ENCODE results near the gene TSC2. TPM values are rescaled to one million over a fixed set of nuclear protein-coding genes. Genes with fewer than 3 reads are reported as not detected.
"Not testable (repeated sequence)": the region's sequence is repeated elsewhere in the genome, so short reads cannot be mapped to it uniquely, and the experiment has no call there.

Gene TSC2
- polyA plus RNA-seq, 1 donor from 2014 or later: 69.2 TPM

DNA sequence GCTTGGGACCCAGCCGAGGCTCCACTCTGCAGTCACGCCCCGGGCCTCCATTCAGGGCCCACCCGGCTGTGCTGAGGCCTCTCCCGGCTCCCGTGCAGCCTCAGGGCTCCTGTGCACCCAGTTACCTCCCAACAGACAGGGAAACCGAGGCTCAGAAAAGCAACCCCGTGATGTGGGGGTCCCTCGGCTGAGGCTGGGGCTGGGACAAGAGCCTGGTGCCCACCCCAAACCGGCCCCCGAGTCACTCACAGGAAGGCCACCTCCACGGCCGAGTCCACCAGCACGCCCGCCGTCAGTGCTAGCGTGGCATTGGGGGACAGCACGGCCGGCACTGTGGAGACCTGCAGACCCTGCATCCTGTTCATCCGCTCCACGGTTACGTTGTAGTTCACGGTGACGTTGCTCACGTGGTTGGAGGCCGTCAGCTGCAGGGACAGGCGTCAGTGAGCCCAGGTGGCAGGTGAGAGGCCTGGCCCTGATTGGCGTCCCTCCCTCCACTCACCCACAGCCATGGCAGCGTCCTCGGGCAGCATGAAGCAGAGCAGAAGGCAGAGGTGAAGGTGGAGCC is 64.8 kb downstream of the TSC2 start:
- not testable (repeated sequence) for H3K36me3 ChIP-seq (ENCODE audit: insufficient read depth, low read length); H3K9me2 ChIP-seq (ENCODE audit: insufficient read depth, low read length)

DNA sequence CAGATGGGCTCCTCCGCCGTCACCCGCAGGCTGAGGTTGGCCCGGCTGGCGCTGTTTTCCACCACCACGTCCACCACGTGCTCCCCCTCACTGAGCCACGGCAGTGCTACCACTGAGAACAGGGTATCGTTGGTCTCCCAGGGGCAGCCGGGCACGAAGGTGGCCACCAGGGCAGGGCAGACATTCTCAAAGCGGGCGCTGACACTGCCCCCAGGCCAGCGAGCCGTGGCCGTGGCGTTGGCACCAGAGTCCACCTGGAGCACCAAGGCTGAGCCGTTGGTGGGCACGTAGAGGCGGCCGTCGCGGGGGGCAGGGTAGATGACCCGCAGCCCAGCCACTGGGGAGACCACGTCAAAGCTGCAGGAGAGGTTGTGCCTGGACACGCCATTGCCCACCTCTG is 66.4 kb downstream of the TSC2 start:
- H3K4me3 ChIP-seq (ENCODE audit: low read length); H3K9me3 ChIP-seq (ENCODE audit: low read length); H3K9ac ChIP-seq (ENCODE audit: low read length); H3F3A ChIP-seq (ENCODE audit: insufficient read depth, low read length, poor library complexity, severe bottlenecking); H3K9me2 ChIP-seq (ENCODE audit: insufficient read depth, low read length); H3K4me2 ChIP-seq (ENCODE audit: low read length); H4K20me1 ChIP-seq (ENCODE audit: insufficient read depth); H2AFZ ChIP-seq (ENCODE audit: low read depth, low read length); H3K27ac ChIP-seq (ENCODE audit: low read length); H3K79me2 ChIP-seq (replicated peaks; ENCODE audit: insufficient read depth, low read length); H3K36me3 ChIP-seq (ENCODE audit: insufficient read depth, low read length); H3K27me3 ChIP-seq (ENCODE audit: insufficient read depth, low read depth, low read length): not testable (repeated sequence)

More for the DNA sequence above, 64.8 kb downstream of the TSC2 start:
- not testable (repeated sequence) for H4K20me1 ChIP-seq (ENCODE audit: insufficient read depth); H3K4me2 ChIP-seq (ENCODE audit: low read length); H3K27me3 ChIP-seq (ENCODE audit: insufficient read depth, low read depth, low read length); H3K4me3 ChIP-seq (ENCODE audit: low read length); H2AFZ ChIP-seq (ENCODE audit: low read depth, low read length); H3K79me2 ChIP-seq (replicated peaks; ENCODE audit: insufficient read depth, low read length); H3K27ac ChIP-seq (ENCODE audit: low read length); H3K9ac ChIP-seq (ENCODE audit: low read length); H3F3A ChIP-seq (ENCODE audit: insufficient read depth, low read length, poor library complexity, severe bottlenecking); H3K9me3 ChIP-seq (ENCODE audit: low read length)

DNA sequence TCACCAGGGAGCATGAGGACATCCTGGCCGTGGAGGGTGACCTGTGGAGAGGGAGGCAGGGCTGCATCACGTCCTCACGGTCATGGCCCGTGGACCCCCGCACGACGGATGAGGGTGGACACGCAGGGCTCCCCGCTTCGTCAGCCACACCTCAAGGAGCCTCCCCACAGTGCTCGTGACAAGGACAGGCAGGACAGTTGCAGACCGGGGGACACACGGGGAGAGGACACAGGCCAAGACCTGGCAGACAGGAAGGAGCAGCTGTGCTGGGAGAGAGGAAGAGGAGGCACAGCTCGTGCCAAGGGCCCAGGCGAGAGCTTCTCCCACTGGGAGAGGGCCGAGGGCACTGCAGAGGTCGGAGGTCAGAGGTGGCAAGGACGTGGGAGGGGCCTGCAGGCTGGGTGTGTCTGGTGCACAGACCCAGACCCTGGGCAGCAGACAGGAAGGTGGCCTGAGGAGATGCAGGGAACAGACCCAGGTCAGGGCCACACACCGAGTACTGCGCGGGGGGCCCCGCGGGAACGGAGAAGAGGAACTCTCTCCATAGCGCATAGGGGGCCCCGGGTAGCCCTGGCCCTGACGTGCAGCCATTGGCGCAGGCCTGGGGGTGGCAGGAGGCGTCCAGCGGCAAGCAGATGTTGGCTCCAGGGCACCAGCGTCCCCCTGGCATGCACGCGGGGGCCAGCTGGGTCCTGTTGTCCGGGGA is 67.3 kb downstream of the TSC2 start:
- H3K9me2 ChIP-seq (ENCODE audit: insufficient read depth, low read length); H3K36me3 ChIP-seq (ENCODE audit: insufficient read depth, low read length); H3K4me3 ChIP-seq (ENCODE audit: low read length); H3K9ac ChIP-seq (ENCODE audit: low read length); H2AFZ ChIP-seq (ENCODE audit: low read depth, low read length); H3K9me3 ChIP-seq (ENCODE audit: low read length); H3K4me2 ChIP-seq (ENCODE audit: low read length); H3K27me3 ChIP-seq (ENCODE audit: insufficient read depth, low read depth, low read length); H4K20me1 ChIP-seq (ENCODE audit: insufficient read depth); H3K27ac ChIP-seq (ENCODE audit: low read length); H3F3A ChIP-seq (ENCODE audit: insufficient read depth, low read length, poor library complexity, severe bottlenecking); H3K79me2 ChIP-seq (replicated peaks; ENCODE audit: insufficient read depth, low read length): not testable (repeated sequence)

DNA sequence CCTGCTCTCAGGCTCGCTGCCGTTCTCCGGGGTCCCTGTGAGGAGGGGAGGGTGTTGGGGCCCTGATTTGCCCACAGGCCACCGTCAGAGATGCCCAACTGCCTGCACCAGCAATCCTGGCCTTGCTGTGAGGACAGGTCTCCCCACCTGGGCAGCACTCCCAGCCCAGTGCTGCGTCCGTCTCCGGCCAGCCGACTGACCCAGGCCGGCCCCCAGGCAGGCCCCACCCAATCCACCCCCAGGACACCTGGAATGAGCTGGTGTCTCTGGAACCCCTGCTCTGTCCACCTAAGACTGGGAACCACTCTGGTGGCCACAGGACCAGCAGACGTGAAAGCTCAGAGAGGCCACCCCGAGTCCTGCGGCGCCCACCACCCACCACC is 67.8 kb downstream of the TSC2 start:
- Histone ChIP-seq H4K20me1 (ENCODE audit: insufficient read depth) (no peaks in the 10 kb centered on the region), H3K36me3 (ENCODE audit: insufficient read depth, low read length) (no peaks in the 10 kb centered on the region), H2AFZ (ENCODE audit: low read depth, low read length) (no peak overlapping the region), H3K4me3 (ENCODE audit: low read length) (no peak overlapping the region), H3K27ac (ENCODE audit: low read length) (no peak overlapping the region), H3K79me2 (replicated peaks; ENCODE audit: insufficient read depth, low read length) (no peaks in the 10 kb centered on the region), H3F3A (ENCODE audit: insufficient read depth, low read length, poor library complexity, severe bottlenecking) (no peaks in the 10 kb centered on the region), H3K9me3 (ENCODE audit: low read length) (no peaks in the 10 kb centered on the region), H3K9ac (ENCODE audit: low read length) (no peak overlapping the region), H3K27me3 (ENCODE audit: insufficient read depth, low read depth, low read length) (no peaks in the 10 kb centered on the region), H3K4me2 (ENCODE audit: low read length) (no peak overlapping the region), H3K9me2 (ENCODE audit: insufficient read depth, low read length) (no peaks in the 10 kb centered on the region)
- TF ChIP-seq SMC3 (conservative IDR thresholded peaks at IDR 0.05; ENCODE audit: poor library complexity) (no peak), EP300 (conservative IDR thresholded peaks at IDR 0.05; ENCODE audit: poor library complexity, severe bottlenecking) (no peak), RAD21 (conservative IDR thresholded peaks at IDR 0.05) (no peak), EZH2 (IDR thresholded peaks at IDR 0.05; ENCODE audit: borderline replicate concordance, insufficient read depth, low read length, poor library complexity, severe bottlenecking) (no peak), POLR2AphosphoS5 (IDR thresholded peaks at IDR 0.05) (no peak), TAF1 (IDR thresholded peaks at IDR 0.05; ENCODE audit: low read depth) (no peak), MXI1 (conservative IDR thresholded peaks at IDR 0.05; ENCODE audit: poor library complexity, severe bottlenecking) (no peak)
- TF ChIP-seq, protein P1, sequence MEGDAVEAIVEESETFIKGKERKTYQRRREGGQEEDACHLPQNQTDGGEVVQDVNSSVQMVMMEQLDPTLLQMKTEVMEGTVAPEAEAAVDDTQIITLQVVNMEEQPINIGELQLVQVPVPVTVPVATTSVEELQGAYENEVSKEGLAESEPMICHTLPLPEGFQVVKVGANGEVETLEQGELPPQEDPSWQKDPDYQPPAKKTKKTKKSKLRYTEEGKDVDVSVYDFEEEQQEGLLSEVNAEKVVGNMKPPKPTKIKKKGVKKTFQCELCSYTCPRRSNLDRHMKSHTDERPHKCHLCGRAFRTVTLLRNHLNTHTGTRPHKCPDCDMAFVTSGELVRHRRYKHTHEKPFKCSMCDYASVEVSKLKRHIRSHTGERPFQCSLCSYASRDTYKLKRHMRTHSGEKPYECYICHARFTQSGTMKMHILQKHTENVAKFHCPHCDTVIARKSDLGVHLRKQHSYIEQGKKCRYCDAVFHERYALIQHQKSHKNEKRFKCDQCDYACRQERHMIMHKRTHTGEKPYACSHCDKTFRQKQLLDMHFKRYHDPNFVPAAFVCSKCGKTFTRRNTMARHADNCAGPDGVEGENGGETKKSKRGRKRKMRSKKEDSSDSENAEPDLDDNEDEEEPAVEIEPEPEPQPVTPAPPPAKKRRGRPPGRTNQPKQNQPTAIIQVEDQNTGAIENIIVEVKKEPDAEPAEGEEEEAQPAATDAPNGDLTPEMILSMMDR (IDR thresholded peaks at IDR 0.05; ENCODE audit: poor library complexity, severe bottlenecking): no peak
- TF ChIP-seq, protein P2, sequence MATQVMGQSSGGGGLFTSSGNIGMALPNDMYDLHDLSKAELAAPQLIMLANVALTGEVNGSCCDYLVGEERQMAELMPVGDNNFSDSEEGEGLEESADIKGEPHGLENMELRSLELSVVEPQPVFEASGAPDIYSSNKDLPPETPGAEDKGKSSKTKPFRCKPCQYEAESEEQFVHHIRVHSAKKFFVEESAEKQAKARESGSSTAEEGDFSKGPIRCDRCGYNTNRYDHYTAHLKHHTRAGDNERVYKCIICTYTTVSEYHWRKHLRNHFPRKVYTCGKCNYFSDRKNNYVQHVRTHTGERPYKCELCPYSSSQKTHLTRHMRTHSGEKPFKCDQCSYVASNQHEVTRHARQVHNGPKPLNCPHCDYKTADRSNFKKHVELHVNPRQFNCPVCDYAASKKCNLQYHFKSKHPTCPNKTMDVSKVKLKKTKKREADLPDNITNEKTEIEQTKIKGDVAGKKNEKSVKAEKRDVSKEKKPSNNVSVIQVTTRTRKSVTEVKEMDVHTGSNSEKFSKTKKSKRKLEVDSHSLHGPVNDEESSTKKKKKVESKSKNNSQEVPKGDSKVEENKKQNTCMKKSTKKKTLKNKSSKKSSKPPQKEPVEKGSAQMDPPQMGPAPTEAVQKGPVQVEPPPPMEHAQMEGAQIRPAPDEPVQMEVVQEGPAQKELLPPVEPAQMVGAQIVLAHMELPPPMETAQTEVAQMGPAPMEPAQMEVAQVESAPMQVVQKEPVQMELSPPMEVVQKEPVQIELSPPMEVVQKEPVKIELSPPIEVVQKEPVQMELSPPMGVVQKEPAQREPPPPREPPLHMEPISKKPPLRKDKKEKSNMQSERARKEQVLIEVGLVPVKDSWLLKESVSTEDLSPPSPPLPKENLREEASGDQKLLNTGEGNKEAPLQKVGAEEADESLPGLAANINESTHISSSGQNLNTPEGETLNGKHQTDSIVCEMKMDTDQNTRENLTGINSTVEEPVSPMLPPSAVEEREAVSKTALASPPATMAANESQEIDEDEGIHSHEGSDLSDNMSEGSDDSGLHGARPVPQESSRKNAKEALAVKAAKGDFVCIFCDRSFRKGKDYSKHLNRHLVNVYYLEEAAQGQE (IDR thresholded peaks at IDR 0.05; ENCODE audit: borderline replicate concordance): no peak

DNA sequence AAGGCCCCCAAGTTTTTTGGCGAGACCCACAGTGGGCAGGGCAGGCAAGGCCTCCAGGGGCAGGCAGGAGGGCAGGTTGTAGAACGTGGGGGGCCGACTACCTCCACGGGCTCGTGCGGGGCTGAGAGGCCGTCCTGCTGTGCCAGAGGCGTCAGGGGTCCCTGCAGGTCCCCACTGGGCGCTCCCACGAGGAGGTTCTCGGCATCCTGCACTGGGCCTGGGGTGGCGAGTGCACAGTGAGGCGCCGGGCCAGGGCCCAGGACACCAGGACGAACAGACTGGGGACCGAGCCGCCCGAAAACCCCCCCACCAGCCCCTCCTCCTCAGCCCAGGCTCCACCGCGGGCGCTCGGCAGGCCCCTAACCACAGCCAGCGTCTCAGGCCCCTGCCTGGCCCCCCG is 68.6 kb downstream of the TSC2 start:
- not testable (repeated sequence) for H3K27me3 ChIP-seq (ENCODE audit: insufficient read depth, low read depth, low read length); H3K4me3 ChIP-seq (ENCODE audit: low read length); H3K79me2 ChIP-seq (replicated peaks; ENCODE audit: insufficient read depth, low read length); H3K9me3 ChIP-seq (ENCODE audit: low read length); H3K9ac ChIP-seq (ENCODE audit: low read length); H3F3A ChIP-seq (ENCODE audit: insufficient read depth, low read length, poor library complexity, severe bottlenecking); H4K20me1 ChIP-seq (ENCODE audit: insufficient read depth); H2AFZ ChIP-seq (ENCODE audit: low read depth, low read length); H3K9me2 ChIP-seq (ENCODE audit: insufficient read depth, low read length); H3K36me3 ChIP-seq (ENCODE audit: insufficient read depth, low read length); H3K27ac ChIP-seq (ENCODE audit: low read length); H3K4me2 ChIP-seq (ENCODE audit: low read length)
